Esophagus muscularis mucosa (tissue), 4 donors: ENCODE data around the gene CMPK1. TPM values are rescaled to one million over a fixed set of nuclear protein-coding genes. Genes with fewer than 3 reads are reported as not detected.

Source experiments
- DNase-seq: peaks from one replicate; pipeline ENCODE4 v3.0.0-alpha.2; 2017; ENCODE audit errors: extremely low spot score
- H3K27ac ChIP-seq, 4 donors: fragments of 200-600 bp; sonication (generic); replicated peaks in 1 of 4; 1 replicate in 3 of 4; 2 replicates in 1 of 4; pipeline ENCODE4 v1.5.1; 2016 to 2019; ENCODE audit warnings: mild to moderate bottlenecking in 1 of 4
- H3K27me3 ChIP-seq, 4 donors: fragments of 200-600 bp; sonication (generic); one replicate each; pipeline versions ENCODE4 v1.5.1 to v1.6.0; 2016 to 2019
- H3K36me3 ChIP-seq, 4 donors: fragments of 200-600 bp; sonication (generic); one replicate each; pipeline ENCODE4 v1.5.1; 2016 to 2019
- H3K4me1 ChIP-seq, 4 donors: fragments of 200-600 bp; sonication (generic); one replicate each; pipeline ENCODE4 v1.5.1; 2016 to 2019
- H3K4me3 ChIP-seq, 4 donors: fragments of 200-600 bp; sonication (generic); 1 replicate in 2 of 4; 2 replicates in 2 of 4; pipeline ENCODE4 v1.5.1; 2016 to 2019; ENCODE audit warnings: mild to moderate bottlenecking in 4 of 4, moderate library complexity in 1 of 4
- H3K9me3 ChIP-seq, 4 donors: fragments of 200-600 bp; sonication (generic); 1 replicate in 3 of 4; 2 replicates in 1 of 4; pipeline ENCODE4 v1.5.1; 2016 to 2019
- EP300 ChIP-seq: sonication (generic); formaldehyde crosslinking; IDR thresholded peaks from one replicate; pipeline ENCODE4 v1.6.1; 2017; ENCODE audit warnings: antibody characterized with exemption
- POLR2A ChIP-seq: fragments of 450-650 bp; IDR thresholded peaks from one replicate; pipeline ENCODE4 v1.6.1; 2017; ENCODE audit warnings: antibody characterized with exemption, moderate library complexity, mild to moderate bottlenecking, low read depth
- POLR2AphosphoS5 ChIP-seq, 2 donors: sonication (generic); formaldehyde crosslinking; IDR thresholded peaks; one replicate each; pipeline ENCODE4 v1.6.1; 2017; ENCODE audit warnings: antibody characterized with exemption in 2 of 2
- WGBS: methylation state at CpG from one replicate; pipeline ENCODE4 v1.1.5; 2018; 5-methylcytosine and 5-hydroxymethylcytosine counted together
- intact Hi-C: fragments of 100-400 bp; cut with DNase I; formaldehyde crosslinking; loops from one replicate; pipeline ENCODE4 v1.15.1; 2023
- total RNA-seq, 4 donors: library from RNA; depleted of rRNA; stranded (reverse); fragments of >200 nt; gene quantifications; one replicate each; pipeline versions ENCODE4 v1.1.0 to v1.2.1, GENCODE V29; 2016
- TF ChIP-seq, protein P1 (sequence below), 3 experiments: fragments of 200-600 bp in 2 of 3; fragments of 450-650 bp in 1 of 3; sonication (generic) in 2 of 3; IDR thresholded peaks; one replicate each; pipeline ENCODE4 v1.5.1; 2017 to 2019; ENCODE audit warnings: antibody characterized with exemption in 3 of 3, mild to moderate bottlenecking in 2 of 3, moderate library complexity in 1 of 3

CMPK1 gene
- total RNA-seq, 4 donors from 2014 or later, result 94.6 to 167 (median 121) TPM

- H3K9me3 ChIP-seq, result no peaks in the 10 kb centered on the region
- WGBS, result 91% methylated on average over 4 of the region's 4 CpGs
- intact Hi-C loops, result loop anchor here (5.0 kb wide), 1 partner anchor 228 kb away; the partner anchor contains the start of gene PDZK1IP1
- DNase-seq, result no peak
- no peaks in the 10 kb centered on the region for H3K36me3 ChIP-seq
- no peak overlapping the region for H3K4me3 ChIP-seq
- peaks cover 0 to 12% (median 3%) of the 10 kb centered on the region in 4 donors for H3K4me1 ChIP-seq
- no peak overlapping the region for H3K27ac ChIP-seq
- TF ChIP-seq EP300 (no peak), POLR2AphosphoS5 (IDR thresholded peaks at IDR 0.05) (no peak), POLR2A (no peak)
- TF ChIP-seq, protein P1, sequence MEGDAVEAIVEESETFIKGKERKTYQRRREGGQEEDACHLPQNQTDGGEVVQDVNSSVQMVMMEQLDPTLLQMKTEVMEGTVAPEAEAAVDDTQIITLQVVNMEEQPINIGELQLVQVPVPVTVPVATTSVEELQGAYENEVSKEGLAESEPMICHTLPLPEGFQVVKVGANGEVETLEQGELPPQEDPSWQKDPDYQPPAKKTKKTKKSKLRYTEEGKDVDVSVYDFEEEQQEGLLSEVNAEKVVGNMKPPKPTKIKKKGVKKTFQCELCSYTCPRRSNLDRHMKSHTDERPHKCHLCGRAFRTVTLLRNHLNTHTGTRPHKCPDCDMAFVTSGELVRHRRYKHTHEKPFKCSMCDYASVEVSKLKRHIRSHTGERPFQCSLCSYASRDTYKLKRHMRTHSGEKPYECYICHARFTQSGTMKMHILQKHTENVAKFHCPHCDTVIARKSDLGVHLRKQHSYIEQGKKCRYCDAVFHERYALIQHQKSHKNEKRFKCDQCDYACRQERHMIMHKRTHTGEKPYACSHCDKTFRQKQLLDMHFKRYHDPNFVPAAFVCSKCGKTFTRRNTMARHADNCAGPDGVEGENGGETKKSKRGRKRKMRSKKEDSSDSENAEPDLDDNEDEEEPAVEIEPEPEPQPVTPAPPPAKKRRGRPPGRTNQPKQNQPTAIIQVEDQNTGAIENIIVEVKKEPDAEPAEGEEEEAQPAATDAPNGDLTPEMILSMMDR (IDR thresholded peaks at IDR 0.05), result no peak
- peaks cover 0 to 86% (median 10%) of the 10 kb centered on the region in 4 donors for H3K27me3 ChIP-seq
Measured at GRCh38 chr1:47420547-47420946, 87.0 kb downstream of the CMPK1 start.

DNA sequence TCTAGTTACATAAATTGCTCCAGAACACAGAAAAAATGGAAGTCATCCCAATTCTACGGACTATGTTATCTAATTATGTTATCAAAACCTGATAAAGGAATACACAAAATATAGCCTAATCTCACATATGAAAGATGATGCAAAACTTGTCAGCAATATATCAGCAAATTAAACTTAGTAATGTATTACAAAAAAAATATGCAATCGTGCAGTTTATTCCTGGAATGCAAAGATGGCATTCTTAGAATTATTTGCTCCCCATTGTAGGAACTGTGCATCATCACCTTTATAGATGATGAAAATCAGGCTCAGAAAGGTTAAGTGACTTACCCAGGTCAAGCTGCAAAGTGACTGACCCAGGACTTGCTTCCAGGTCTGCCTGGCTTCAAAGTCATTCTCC is 90.3 kb downstream of the CMPK1 start:
- Histone ChIP-seq H3K27ac (no peak overlapping the region), H3K9me3 (no peaks in the 10 kb centered on the region), H3K27me3 (peaks cover 0 to 84% (median 0%) of the 10 kb centered on the region in 4 donors), H3K4me1 (no peaks in the 10 kb centered on the region), H3K4me3 (no peak overlapping the region), H3K36me3 (no peaks in the 10 kb centered on the region)
- DNase-seq, result no peak
- TF ChIP-seq POLR2A, result no peak
- TF ChIP-seq, protein P1 (IDR thresholded peaks at IDR 0.05), result no peak
- no peak for TF ChIP-seq EP300
- TF ChIP-seq POLR2AphosphoS5 (IDR thresholded peaks at IDR 0.05), result no peak
- intact Hi-C loops, result loop anchor here (5.0 kb wide), 1 partner anchor 232 kb away; the partner anchor contains the start of gene PDZK1IP1
- WGBS, result 57% methylated on average over 2 of the region's 2 CpGs

GRCh38 chr1:47424336-47424982 is 90.9 kb downstream of the CMPK1 start:
- Histone ChIP-seq H3K4me3 (no peak overlapping the region), H3K27ac (no peak overlapping the region), H3K4me1 (no peaks in the 10 kb centered on the region), H3K9me3 (no peaks in the 10 kb centered on the region), H3K36me3 (no peaks in the 10 kb centered on the region), H3K27me3 (peaks cover 0 to 84% (median 0%) of the 10 kb centered on the region in 4 donors)
- 6% methylated on average over 6 of the region's 6 CpGs for WGBS
- no peak for DNase-seq
- TF ChIP-seq EP300 (no peak), POLR2A (no peak)
- TF ChIP-seq, protein P1 (IDR thresholded peaks at IDR 0.05), result peak; percentile 52 to 70 (median 57)
- intact Hi-C loops, result loop anchor here (5.0 kb wide), 1 partner anchor 232 kb away; the partner anchor contains the start of gene PDZK1IP1

Other genes starting within 250 kb of the CMPK1 start
- under 1 TPM in 2 of 4 donors, not detected in 2; 0.19 to 0.46 TPM for gene CYP4A22, start 196.3 kb upstream of the CMPK1 start, total RNA-seq
- 1 to 10 TPM in 1 of 4 donors, not detected in 3; 1.8 TPM for gene PDZK1IP1, start 143.8 kb upstream of the CMPK1 start, total RNA-seq
- gene TAL1, start 101.6 kb upstream of the CMPK1 start, total RNA-seq, result 1 to 10 TPM; 2.5 to 4.8 (median 4.1) TPM
- gene STIL, start 19.6 kb upstream of the CMPK1 start, total RNA-seq, result 1 to 10 TPM in 1 of 4 donors, under 1 TPM in 3; 0.06 to 2.5 (median 0.78) TPM
- not detected for gene FOXE3, start 82.5 kb downstream of the CMPK1 start, total RNA-seq
- under 1 TPM in 3 of 4 donors, not detected in 1; under 0.01 to 0.57 (median 0.19) TPM for gene FOXD2, start 104.3 kb downstream of the CMPK1 start, total RNA-seq